RWPE2 (cell line): ENCODE measurements around the gene MMP21.

Experiments
- ATAC-seq: fragments of 200-7000 bp; cut with Tn5 transposase; 3 replicates; pipeline ENCODE4 v1.9.1; 2021; ENCODE audit warnings: low read depth
- DNase-seq: peaks from one replicate; pipeline ENCODE4 v3.0.0-alpha.2; 2020; ENCODE audit warnings: low spot score
- H3K27ac ChIP-seq: fragments of 450-650 bp; 2 replicates; pipeline ENCODE4 v1.5.1; 2017; ENCODE audit warnings: mild to moderate bottlenecking; ENCODE audit not compliant: poor library complexity, severe bottlenecking
- H3K27me3 ChIP-seq: fragments of 250-450 bp; sonication (Bioruptor Pico); 2 replicates; pipeline ENCODE4 v1.5.1; 2021; ENCODE audit warnings: mild to moderate bottlenecking, moderate library complexity; ENCODE audit not compliant: insufficient read depth, poor library complexity, severe bottlenecking
- H3K36me3 ChIP-seq: fragments of 250-450 bp; sonication (Bioruptor Pico); 2 replicates; pipeline ENCODE4 v1.5.1; 2020; ENCODE audit warnings: low read depth, mild to moderate bottlenecking, moderate library complexity
- H3K4me1 ChIP-seq: fragments of 250-450 bp; sonication (Bioruptor Pico); 2 replicates; pipeline ENCODE4 v1.5.1; 2021; ENCODE audit warnings: mild to moderate bottlenecking, moderate library complexity; ENCODE audit not compliant: insufficient read depth, poor library complexity, severe bottlenecking
- H3K4me3 ChIP-seq: fragments of 250-450 bp; sonication (Bioruptor Pico); 2 replicates; pipeline ENCODE4 v1.5.1; 2021; ENCODE audit warnings: mild to moderate bottlenecking, moderate library complexity; ENCODE audit not compliant: severe bottlenecking
- H3K9me3 ChIP-seq: fragments of 250-450 bp; sonication (Bioruptor Pico); 2 replicates; pipeline ENCODE4 v1.5.1; 2021; ENCODE audit warnings: mild to moderate bottlenecking, moderate library complexity; ENCODE audit not compliant: severe bottlenecking
- TF ChIP-seq, protein P1 (sequence below): fragments of 450-650 bp; IDR thresholded peaks from one replicate; pipeline ENCODE4 v1.5.1; 2017; ENCODE audit warnings: mild to moderate bottlenecking, moderate library complexity; ENCODE audit not compliant: poor library complexity, severe bottlenecking

Gene MMP21

GRCh38 chr10:125772112-125772863 lies 3.3 kb downstream of the MMP21 start:
- Histone ChIP-seq H3K4me3 (no peak overlapping the region), H3K9me3 (no peaks in the 10 kb centered on the region), H3K36me3 (no peaks in the 10 kb centered on the region), H3K4me1 (no peaks in the 10 kb centered on the region), H3K27ac (no peak overlapping the region), H3K27me3 (peaks cover 12% of the 10 kb centered on the region)
- no peak for DNase-seq
- TF ChIP-seq, protein P1, sequence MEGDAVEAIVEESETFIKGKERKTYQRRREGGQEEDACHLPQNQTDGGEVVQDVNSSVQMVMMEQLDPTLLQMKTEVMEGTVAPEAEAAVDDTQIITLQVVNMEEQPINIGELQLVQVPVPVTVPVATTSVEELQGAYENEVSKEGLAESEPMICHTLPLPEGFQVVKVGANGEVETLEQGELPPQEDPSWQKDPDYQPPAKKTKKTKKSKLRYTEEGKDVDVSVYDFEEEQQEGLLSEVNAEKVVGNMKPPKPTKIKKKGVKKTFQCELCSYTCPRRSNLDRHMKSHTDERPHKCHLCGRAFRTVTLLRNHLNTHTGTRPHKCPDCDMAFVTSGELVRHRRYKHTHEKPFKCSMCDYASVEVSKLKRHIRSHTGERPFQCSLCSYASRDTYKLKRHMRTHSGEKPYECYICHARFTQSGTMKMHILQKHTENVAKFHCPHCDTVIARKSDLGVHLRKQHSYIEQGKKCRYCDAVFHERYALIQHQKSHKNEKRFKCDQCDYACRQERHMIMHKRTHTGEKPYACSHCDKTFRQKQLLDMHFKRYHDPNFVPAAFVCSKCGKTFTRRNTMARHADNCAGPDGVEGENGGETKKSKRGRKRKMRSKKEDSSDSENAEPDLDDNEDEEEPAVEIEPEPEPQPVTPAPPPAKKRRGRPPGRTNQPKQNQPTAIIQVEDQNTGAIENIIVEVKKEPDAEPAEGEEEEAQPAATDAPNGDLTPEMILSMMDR = no peak
- no peak for ATAC-seq

DNA sequence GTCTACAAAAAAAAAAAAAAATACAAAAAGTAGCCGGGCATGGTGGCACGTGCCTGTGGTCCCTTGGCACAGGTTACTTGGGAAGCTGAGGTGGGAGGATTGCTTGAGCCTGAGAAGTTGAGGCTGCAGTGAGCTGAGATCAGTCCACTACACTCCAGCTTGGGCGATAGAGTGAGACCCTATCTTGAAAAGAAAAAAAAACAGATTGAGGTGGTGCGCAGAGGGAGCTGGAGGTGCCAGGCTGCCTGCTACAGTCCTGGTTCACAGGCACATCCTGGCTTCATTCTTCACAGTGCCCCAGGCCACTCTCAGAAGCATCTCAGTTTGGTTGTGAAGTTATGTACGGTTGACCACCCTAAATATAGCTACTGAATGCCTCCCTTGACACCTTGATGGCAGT lies 4.8 kb downstream of the MMP21 start:
- no peaks in the 10 kb centered on the region for H3K4me1 ChIP-seq
- TF ChIP-seq, protein P1 = no peak

DNA sequence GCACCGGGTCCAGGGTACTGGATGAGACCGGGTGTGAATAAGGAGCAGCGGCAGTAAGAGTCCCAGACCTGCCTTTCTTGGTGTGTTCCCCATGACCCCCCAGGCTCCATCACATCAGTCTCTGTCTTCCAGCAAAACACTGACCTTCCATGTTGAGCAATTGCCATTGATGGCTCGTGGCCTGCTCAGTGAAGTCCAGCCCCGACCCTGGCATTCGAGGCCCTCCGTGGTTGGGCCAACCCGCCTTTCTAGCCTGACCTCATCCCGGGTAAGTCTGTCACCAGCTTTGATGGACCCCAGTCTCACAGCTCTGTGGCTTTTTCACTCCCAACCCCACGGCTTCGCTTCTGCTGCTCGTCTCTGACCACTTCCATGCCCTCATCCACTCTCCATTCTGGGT lies 6.4 kb downstream of the MMP21 start:
- peaks cover 14% of the 10 kb centered on the region for H3K36me3 ChIP-seq

More for the DNA sequence above, 4.8 kb downstream of the MMP21 start:
- DNase-seq (no peak), ATAC-seq (no peak)
- peaks cover 12% of the 10 kb centered on the region for H3K27me3 ChIP-seq
- no peaks in the 10 kb centered on the region for H3K36me3 ChIP-seq
- no peak overlapping the region for H3K27ac ChIP-seq
- no peak overlapping the region for H3K4me3 ChIP-seq
- no peaks in the 10 kb centered on the region for H3K9me3 ChIP-seq

GRCh38 chr10:125768219-125768855 lies 7.3 kb downstream of the MMP21 start:
- TF ChIP-seq, protein P1 = no peak
- Histone ChIP-seq H3K27me3 (peaks cover 1% of the 10 kb centered on the region), H3K36me3 (peaks cover 22% of the 10 kb centered on the region), H3K27ac (no peak overlapping the region), H3K4me1 (no peaks in the 10 kb centered on the region), H3K4me3 (no peak overlapping the region), H3K9me3 (no peaks in the 10 kb centered on the region)
- DNase-seq (no peak), ATAC-seq (no peak)

More for the DNA sequence above, 6.4 kb downstream of the MMP21 start:
- no peak for ATAC-seq
- Histone ChIP-seq H3K27ac (no peak overlapping the region), H3K9me3 (no peaks in the 10 kb centered on the region), H3K4me1 (no peaks in the 10 kb centered on the region), H3K4me3 (no peak overlapping the region), H3K27me3 (peaks cover 7% of the 10 kb centered on the region)
- TF ChIP-seq, protein P1 = no peak
- DNase-seq = no peak

GRCh38 chr10:125766511-125766910 lies 9.1 kb downstream of the MMP21 start:
- peaks cover 28% of the 10 kb centered on the region for H3K36me3 ChIP-seq
- no peak for ATAC-seq
- TF ChIP-seq, protein P1 = no peak

More at GRCh38 chr10:125766511-125766910, 9.1 kb downstream of the MMP21 start:
- H3K27me3 ChIP-seq = no peaks in the 10 kb centered on the region
- H3K27ac ChIP-seq = no peak overlapping the region
- no peaks in the 10 kb centered on the region for H3K4me1 ChIP-seq
- no peak overlapping the region for H3K4me3 ChIP-seq
- no peak for DNase-seq
- H3K9me3 ChIP-seq = no peaks in the 10 kb centered on the region
